T-helper 22 cell (primary cell): ENCODE measurements around the gene CNDP2.

Source experiments
- DNase-seq: peaks from one replicate; pipeline ENCODE4 v3.0.0-alpha.2; 2020; ENCODE audit warnings: low read depth

The CNDP2 gene

GRCh38 chr18:74495581-74496507 is at the start of gene CNDP2:
TSS of gene CNDP2 (plus strand) at chr18:74496363. CDS start at chr18:74499974, 3,611 bp downstream.
- peak; percentile 98 for DNase-seq

- no peak for DNase-seq
Observed at GRCh38 chr18:74446631-74447403, 49.3 kb upstream of the CNDP2 start.

DNA sequence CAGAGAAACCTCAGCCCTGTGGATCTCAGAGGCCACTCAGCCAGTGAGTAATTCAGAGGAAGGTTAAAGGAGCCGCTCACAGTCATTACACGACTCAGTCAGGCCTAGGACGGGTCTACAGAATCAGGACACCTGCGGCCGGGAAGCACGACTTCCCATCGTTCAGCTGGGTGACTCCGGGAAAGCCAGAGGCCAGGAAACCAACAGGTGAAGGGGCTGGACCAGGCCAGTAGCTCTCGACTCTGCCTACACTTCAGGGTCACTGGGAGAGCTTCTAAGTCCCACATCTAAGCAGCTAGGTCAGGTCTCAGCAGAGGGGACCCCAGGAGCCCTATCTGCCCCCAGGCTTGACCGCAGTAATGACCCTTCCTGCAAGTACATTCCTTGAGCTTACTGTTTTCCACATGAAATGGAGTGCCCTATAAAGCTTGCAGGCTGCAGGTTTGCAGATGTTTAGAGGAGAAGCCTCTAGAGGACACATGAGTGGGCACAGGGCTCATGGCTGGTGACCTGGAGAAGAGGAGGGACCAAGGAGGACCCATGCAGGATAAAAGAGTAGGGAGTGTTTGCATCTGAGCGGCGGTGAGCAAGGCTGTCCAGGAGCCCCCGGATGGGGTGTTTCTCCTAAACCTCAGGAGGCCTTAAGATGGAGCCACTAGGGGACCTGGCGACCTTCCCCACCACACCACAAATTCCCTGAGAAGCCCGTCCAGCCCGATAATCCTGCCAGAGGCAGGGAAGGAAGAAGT is 48.6 kb upstream of the CNDP2 start:
- no peak for DNase-seq

DNA sequence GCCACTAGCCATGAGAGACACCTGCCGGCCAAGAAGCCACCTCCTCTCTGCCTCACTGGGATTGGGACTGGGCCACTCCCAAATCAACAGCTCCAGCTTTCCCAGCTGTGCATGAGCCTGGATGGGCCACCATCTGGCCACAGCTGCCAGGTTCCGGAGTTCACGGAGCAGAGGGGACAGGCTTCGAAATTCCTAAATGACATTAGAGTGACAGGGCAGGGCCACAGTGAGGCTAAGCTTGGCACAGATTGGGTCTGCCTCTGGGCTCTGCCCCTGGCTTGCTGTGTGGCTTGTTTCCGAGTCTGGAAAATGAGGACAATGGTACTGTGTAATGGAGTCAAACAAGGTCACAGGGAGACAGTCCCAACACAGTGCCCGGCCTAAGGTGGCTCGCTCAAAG is 45.5 kb upstream of the CNDP2 start:
- no peak for DNase-seq

GRCh38 chr18:74451148-74451547 is 45.0 kb upstream of the CNDP2 start:
- no peak for DNase-seq

GRCh38 chr18:74453016-74453566 is 43.1 kb upstream of the CNDP2 start:
- no peak for DNase-seq

DNA sequence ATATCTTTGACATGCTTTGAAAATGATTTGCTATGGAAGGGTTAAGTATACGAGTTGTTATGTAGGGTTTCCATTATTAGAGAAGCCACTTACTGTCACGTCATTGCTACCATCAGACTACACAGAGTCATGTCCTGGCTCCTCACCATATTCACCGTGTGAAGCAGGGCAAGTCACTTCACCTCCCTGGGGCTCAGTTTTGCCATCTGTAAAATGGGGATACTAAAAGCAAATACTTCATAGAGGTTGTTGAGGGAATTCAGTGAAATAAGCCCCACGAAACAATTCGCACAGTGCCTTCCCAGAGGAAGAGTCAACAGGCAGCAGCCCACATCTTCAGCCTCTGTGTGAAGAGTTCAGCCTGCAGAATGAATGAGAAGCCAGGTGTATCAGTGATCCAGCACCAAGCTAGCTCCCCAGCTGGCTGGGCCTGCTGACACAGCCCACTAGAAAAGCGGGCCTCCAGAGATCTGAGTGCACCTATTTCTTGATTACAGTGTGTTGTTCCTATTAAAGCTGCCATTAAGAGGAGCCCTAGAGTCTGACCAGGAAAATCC is 42.4 kb upstream of the CNDP2 start:
- DNase-seq, result no peak

- no peak for DNase-seq
Observed at GRCh38 chr18:74454279-74454751, 41.8 kb upstream of the CNDP2 start.

DNA sequence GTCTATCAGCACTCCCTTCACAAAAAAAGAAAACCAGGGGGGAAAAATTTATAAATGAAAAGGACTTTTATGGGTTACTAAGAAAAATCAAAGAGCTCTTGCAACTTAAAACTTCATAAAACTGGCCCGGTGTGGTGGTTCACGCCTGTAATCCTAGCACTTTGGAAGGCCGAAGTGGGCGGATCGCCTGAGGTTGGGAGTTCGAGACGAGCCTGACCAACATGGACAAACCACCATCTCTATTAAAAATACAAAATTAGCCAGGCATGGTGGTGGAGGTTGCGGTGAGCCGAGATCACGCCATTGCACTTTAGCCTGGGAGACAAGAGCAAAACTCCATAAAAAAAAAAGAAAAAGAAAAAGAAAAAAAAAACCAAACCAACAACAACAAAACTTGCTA is 40.8 kb upstream of the CNDP2 start:
- no peak for DNase-seq

DNA sequence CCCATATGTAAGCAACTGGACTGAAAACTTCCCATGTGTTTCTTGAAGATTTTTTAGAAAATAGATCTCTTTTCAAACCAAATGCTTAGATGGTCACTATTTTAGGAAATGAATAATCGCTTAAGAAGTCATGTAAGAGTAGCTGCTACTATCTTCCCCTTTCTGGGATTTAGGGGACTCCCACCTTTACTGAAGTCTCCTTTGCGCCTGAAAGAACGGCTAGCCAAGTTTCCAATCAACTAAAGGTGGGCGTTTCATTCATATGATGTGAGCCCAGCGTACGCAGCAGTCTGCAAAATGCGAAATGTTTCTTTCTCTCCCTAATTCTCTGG is 40.2 kb upstream of the CNDP2 start:
- DNase-seq, result no peak

GRCh38 chr18:74456349-74457042 is 39.7 kb upstream of the CNDP2 start:
- DNase-seq, result no peak

DNA sequence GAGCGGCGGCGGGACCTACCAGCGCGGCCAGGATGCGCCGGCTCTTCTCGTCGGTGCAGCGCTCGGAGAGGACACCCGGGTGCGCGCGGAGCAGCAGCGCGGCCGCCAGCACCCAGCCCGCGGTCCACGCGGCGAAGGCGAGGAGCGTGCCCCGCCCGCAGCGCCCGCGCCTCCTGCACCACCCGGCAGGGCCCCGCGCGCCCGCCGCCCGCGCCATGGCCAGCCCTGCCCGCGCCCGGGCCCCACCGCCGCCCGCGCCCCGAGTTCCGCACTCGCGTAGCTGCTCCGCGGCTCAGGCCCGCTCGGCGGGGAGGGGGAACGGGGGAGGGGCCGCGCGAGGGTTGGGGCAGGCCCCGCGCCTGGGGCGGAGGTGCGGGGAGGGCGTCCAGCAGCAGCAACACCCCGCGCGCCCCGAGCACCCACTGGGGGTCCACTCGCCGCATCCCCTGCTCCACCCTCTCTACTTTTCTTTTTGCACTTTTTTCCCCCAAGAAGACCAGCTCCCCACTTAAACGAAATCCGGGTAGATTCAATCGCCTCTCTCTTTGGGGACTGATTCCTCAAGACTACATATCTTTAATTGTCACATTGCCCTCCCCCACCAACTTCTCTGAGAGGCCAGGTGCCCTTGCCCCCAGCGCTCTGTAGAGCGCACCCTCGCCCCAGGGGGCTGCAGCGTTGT is 39.0 kb upstream of the CNDP2 start, which contains the start of gene DIPK1C:
Gene DIPK1C, minus strand, starts transcription at position 266 of the 682 bp plus-strand sequence. Its CDS starts 49 bp downstream, at position 217.
- no peak for DNase-seq

DNA sequence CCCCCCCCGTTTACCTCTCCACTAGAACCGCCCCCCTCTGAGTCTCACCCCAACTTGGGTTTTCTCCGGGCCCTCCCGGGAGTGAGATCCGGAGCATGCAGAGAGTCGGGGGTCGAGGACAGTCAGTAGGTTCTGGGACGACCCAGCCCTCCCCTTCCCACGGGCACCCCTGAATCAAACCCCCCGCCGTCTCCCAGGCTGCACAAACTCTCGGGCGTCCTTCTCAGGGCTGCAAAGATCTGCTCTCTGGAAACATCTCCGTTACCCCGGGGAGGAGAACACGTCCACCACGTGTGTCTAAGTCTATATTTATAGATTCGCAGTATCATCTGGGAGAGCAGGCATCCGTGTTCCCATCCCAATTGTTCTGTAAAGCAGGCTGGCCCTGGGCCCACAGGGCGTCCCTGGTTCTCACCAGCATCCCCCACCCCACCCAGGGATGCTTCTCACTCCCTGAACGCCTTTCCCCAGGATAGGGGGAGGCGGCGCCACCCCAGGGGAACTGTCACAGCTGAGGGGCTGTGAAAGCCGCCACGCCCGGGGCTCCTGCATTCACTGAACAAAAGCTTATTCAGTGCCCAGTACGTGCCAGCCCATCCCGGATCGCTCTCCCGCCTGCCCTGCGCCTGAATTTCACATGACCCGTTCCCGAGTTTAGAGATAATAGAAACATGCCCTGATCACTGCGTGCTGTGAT is 38.3 kb upstream of the CNDP2 start:
- no peak for DNase-seq

DNA sequence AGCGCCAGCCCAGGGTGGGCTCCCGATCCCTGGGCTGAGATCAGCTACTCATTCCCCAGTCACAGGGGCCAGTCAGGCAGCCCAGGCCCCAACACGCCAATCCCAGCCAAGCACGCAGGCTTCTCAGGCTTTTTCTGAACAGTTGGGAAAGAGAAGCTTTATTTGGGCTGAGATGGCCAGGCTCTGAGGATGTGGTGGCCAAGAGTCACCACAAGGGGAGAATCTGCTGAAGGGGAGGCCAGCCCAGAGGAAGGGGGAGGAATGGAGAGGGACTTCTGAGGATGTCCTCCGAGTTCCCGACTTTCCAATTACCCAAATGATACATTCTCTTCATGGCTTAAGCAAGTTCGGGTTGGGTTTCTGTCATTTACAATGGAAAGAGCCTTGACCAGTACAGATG is 36.3 kb upstream of the CNDP2 start:
- no peak for DNase-seq

DNA sequence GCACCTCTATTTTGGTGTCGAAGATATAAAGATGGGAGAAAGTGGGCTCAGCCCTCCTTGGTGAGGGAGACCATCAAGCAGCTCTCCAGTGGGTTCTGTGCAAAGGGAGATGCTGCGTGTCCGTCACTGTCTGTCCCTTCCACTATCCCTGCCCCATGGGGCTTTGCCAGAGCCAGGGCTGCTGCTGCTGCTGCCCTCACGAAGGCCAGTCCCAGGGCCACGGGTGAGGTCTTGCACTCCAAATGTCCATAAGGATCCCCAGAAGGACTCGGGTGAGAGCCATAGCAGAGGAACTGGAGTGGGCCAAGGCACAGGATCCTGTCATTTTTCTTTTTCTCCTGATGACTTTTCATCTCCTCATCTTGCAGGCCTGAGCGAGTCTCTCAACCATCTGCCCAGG is 35.3 kb upstream of the CNDP2 start:
- DNase-seq, result no peak

GRCh38 chr18:74463254-74463653 is 32.9 kb upstream of the CNDP2 start:
- no peak for DNase-seq

DNA sequence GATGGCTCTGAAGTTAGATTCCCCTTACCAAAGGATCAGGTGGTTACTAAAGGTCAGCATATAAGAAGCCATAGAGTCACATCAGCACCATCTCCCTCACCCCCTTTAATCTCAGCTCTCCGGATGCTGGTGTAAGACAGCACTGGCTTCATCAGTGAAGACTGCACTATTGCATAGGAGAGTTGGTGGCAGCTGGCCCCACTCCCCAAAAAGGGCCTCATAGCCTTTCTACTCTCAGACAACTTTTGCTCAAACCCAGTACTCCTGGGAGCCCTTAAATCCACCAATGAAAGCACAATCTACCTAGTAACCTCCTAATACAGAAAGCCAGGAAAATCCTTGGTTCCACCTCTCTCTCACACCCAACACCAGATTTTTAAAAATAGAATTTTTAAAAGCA is 32.2 kb upstream of the CNDP2 start:
- DNase-seq, result no peak

DNA sequence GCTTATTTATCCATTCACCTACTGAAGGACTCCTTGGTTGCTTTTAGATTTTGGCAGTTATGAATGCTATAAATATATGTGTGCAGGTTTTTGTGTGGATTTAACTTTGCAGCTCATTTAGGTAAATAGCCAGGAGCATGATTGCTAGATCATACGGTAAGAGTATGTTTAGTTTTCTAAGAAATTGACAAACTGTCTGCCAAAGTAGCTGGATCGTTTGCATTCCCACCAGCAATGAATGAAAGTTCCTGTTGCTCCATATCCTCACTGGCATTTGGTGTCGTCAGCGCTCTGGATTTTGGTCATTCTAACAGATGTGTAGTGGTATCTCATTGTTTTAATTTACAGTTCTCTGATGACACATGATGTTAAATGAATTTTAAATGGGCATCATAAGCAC is 30.4 kb upstream of the CNDP2 start:
- no peak for DNase-seq

GRCh38 chr18:74468547-74469061 is 27.6 kb upstream of the CNDP2 start:
- DNase-seq, result no peak

DNA sequence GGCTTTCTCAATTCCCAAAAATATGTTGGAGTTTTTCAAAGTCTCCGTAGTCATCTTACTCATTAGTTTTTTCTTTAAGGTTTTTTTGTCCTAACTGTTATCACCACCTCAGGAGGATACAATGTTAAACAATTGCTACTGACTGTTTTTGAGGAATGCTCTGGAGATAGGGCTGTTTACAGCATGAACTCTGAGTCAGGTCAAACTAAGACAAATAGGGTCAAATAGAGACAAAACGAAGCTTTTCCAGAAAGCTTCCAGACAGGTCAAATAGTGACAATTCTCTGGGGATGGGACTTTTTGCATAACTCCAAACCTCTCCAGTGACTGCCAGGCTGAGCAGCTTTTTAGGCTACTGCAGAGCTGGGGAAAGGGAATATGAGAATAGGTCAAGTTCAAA is 23.9 kb upstream of the CNDP2 start:
- DNase-seq, result no peak
